GM18868 (cell line): ENCODE data around the gene C1orf232.

Experiments
- ATAC-seq: cut with Tn5 transposase; IDR thresholded peaks from one replicate; pipeline ENCODE4 v1.9.1; 2021; ENCODE audit warnings: mild to moderate bottlenecking, moderate library complexity; ENCODE audit not compliant: unreplicated experiment

Gene C1orf232

DNA sequence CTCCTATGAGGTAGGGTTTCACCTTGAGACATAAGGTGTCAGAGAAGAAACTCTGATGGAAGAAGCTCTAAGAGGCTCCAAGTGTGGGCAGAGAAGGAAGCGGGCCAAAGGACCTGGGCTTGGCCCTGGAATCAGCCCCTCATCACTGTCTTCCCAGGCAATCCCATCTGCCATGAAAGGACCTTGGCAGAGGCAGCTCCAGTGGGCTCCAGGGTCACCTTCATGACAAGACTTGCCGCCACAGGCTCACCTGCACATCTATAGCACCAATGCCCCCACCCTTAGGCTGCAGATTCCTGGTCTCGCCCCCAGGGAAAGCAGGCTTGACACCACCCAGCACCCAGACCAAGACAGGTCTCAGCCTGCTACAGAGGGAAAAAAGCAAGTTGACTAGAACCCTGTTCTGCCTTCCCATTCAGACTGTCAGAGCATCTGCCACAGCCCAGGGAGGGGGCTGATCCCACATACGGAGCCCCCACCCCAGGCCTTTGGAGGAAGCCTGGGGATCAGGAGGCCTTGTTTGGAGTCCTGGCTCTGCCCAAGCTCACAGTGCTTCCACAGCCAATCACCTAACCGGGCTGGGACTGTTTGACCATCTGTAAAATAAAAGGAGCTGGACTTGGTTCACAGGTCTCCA is 10.4 kb downstream of the C1orf232 start:
- no peak for ATAC-seq

DNA sequence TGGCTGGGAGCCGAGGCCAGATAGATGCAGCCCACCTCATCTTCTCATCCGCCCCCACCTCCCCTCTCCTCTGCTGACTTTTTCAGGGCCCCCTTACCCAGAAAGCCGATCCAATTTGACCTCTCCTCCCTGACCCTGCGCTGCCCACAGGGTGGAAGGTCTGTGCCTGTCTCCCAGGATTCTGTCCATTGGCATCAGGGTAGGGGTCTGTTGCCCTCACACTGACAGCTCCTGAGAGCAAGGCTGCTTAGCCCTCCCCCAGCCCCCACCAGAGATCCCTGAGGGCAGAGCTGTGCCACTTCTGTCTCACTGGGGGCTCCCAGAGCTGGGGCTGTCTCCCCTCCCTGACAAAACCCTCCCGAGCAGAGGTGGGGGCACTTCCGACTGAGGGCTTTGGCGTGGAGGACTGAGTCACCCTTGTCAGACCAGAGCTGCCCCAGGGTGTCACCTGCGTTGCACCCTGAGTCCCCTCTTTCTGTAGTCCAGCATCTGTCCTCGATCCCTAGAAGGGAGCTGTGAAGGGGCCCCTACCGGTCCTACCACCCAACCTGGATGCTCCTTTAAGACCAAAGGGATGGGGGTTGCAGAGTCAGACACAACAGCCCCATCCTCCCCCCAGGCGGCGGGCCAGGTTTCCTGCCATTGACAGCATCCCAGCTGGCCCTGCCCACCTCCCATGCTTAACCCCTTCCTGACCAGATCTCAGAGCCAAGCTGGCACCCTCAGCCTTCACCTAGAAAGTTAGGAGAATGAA is 12.3 kb downstream of the C1orf232 start:
- no peak for ATAC-seq

DNA sequence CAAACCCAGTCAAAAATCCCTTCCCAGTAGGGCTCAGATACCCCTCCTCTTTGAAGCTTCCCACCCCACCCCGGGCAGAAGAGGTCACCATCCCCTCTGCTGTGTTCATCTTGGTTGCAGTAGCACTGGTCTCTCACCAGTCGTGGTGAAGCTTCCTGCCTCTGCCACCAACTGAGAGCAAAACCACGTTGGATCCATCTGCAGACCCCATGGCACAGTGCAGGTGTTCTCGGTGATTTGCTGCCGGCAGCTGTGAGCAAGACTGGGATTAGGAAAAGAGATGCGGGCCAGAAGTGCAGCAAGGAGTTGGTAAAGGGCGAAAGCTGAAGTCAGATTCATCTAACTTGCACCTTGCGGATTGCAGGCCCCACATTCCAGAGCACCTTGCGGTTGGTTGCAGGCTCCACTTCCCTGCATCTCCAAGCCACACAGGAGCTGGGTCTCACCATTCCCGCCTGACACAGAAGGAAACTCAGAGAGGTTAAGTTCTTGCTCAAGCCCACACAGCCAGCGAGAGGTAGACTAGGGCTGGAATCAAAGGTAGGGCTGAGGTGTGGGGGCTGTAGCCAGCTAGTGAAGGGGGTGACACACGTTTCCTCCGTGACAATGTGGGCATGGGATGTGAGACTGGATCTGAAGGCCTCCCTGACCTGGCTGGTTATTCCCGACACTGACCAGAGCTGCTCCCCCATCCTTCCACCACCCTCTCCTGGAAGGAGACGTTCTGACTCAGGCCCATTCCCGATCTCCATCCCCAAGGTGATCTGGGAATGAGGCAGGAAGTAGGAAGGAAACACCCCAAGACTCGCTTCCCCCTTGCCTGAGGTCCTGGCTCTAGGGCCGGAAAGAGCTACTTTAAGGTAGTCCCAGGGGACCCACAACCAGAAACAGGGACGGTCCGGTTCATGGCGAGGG is 13.1 kb downstream of the C1orf232 start:
- ATAC-seq, result no peak

DNA sequence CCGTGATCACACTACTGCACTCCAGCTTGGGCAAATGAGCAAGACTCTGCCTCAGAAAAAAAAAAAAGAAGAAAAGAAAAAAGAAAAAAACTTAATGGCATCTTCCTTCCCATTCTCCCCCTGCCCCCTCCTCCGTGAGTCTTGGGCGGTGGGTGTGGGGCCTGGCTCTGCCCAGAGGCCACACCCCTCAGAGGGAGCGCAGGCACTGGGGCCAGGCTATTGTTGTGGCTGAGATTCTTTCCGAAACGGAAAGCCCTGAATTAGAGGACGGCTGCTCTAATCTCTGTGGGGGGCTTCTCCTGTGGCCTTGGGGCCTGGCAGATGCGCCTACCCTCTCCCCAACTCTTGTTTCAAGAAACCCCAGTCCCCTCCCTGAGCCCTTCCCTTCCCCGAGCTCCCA is 14.0 kb downstream of the C1orf232 start:
- no peak for ATAC-seq

DNA sequence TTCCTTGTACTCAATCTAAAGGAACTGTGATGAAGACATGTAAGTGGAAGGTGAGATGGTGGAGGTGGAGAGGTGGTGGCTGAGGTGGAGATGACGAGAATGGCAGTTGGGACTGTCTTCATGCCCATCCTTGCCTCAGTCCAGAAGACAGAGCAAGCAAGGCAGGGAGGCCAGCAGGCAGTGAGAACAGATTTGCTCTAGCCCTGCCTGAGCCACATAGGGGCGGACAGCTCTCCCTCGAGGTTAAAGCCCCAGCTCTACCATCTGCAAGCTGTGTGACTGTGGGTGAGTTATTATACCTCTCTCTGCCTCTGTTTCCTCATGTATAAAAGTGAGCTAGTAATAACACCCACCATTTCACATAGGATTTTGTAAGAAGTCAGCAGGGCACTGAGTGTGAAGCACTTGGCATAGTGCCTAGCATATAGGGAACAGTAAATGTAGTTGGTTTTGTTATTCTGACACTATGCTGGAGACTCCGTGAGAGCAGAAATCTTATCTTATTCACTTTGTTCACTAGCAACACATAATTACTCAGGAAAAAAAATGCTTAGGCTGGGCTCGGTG is 14.7 kb downstream of the C1orf232 start:
- no peak for ATAC-seq

DNA sequence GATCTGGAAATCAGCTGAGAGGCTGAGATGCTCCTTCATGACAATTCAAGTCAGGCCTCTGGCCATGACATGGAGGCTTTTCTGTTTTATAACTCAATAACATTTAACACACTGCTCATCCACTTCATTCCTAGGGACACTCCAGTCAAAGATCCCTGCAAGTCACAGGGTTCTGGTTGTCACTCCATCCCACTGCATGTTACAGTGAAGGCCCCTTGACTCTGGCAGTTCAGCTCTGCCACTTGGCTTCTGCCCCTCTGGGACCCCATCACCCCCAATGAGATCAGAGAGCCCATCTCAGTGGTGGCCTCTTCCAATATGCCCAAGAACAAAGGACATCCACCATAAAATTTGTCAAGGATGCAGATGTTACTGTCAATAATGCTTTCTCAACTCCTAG is 19.9 kb downstream of the C1orf232 start:
- ATAC-seq, result no peak

DNA sequence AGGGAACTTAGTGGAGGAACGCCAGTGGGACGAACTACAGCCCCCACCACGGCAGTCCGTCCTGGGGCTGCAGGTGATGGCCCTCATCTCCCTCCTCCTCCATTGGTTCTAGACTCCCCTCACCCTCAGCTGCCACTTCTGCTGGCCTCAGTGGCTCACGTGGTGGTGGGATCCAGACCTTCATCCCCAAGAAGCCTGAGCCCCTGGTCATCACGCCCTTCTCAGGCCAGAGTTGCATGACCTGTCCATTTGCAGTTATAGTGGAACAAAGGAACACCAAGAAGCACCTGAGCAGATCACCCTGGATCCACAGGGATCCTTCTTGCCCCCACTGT is 22.8 kb downstream of the C1orf232 start:
- no peak for ATAC-seq

DNA sequence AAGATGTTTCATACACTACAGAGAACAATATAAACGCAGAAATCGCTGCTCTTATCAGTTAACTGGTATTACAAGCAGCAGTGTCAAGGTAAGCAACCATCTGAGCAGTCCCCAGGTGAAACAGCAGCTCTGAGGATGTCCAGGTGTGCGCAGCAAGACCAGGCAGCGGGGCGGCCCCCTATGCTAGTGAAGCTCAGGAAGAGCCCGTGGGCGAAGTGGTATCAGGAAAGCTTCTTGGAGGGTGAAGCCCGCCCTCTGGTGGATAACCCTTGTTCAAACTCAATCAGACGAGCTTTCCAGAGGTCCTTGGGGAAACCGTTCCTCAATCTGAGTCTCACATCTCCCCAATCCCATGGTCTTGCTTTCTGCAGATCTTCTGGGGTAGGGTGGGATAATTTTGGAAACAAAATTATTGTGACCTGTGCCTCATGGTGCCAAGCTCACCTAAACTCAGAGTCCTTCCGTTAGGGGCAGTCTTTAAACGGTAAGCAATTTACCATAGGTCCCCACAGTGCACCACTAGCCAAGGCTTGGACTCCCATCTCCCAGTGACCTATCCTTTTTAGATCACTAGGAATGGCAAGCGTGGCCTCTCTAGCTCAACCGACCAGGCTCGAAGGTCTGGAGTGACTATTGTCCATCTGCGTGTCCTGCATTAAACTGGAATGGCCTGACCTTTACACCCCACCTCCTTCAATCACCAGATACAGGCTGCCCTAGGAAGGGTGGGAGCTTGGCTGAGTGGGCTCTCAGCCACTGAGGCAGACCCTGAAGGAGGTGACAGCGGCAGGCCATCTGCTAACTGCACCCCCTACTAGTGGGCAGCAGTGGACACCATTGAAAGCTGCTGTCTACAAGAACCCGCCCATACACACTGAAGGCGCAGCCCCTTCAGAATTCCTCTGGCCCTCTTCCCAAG is 23.5 kb downstream of the C1orf232 start:
- no peak for ATAC-seq

DNA sequence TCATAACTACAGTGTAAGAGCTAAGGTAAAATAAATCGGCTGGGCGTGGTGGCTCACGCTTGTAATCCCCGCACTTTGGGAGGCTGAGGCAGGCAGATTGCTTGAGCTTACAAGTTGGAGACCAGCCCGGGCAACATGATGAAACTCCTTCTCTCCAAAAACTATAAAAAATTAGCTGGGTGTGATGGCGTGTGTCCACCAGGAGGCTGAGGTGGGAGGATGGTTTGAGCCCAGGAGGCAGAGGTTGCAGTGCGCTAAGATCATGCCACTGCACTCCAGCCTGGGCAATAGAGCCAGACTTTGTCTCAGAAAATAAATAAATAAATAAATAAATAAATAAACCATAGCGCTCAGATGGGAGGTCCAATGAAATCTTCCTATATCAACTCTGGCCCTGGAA is 26.6 kb downstream of the C1orf232 start:
- ATAC-seq, result no peak

DNA sequence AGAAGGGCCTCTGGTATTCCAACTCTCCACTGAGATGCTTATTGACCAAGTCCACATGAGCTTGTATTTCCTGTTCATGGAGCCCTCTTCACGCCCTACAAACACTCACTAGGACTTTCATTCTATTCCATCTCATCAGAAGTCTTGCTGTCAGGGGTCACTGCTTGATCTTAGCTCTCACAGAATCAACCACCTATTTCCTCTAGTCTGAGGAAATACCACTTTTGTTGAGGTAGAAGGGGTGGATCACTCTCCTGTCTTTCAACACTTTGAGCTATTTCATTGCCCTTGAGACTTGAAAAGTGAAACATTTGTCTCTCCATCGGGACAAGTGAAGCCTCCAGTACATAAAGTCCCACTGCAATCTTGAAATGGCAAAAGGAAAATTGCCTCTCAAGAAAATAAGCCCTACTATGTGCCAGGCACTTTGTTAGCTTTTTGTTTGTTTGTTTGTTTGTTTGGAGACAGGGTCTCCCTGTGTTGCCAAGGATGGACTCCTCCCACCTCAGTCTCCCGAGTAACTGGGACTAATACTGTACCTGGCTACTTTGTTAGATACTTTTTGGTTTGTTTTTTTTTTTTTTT is 29.7 kb downstream of the C1orf232 start:
- ATAC-seq, result no peak

DNA sequence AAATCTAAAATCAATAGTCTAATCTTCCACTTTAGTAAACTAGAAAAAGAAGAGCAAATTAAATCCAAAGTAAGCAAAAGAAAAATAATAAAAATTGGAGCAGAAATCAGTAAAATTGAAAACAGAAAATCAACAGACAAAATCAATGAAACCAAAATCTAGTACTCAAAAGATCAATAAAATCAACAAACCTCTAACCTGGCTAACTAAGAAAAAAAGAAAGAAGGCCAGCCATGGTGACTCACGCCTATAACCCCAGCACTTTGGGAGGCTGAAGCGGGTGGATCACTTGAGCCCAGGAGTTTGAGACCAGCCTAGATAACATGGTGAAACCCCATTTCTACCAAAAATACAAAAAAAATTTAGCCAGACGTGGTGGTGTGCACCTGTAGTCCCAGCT is 34.3 kb downstream of the C1orf232 start:
- ATAC-seq, result no peak

DNA sequence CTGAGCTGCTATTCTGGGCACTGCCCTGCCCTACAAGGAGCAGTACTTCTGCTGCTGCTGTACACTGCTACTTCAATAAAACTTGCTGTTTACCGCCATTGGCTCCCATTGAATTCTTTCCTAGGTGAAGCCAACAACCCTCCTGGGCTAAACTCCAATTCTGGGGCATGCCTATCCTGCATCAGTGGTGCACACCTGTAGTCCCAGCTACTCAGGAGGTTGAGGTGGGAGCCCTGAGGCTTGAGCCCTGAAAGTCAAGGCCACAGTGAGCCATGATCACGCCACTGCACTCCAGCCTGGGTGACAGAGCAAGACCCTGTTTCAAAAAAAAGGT is 36.0 kb downstream of the C1orf232 start:
- ATAC-seq, result no peak

DNA sequence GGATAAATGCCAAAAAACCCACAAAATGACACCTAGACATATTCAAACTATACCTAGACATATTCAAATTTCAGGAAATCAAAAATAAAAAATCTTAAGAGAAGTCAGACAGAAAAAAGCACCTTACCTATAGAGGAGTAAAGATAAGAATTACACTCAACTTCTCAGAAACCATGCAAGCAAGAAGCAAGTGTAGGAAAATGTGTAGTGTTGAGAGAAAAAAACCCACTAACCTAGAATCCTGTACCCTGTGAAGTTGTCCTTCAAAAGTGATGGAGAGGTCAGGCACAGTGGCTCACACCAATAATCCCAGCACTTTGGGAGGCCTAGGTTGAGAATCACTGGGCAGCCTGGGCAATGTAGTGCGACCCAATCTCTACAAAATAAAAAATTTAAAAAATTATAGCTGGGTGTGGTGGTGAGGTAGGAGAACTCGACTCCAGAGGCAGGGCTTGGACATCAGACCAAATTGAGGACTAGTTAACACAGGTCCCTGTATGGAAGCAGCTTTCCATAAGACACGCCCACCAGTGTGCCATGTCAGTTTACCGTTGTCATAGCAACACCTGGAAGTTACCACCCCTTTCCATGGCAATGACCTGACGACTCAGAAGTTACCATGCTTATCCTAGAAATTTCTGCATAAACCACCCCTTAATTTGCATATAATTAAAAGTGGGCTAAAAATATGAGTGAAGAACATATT is 36.5 kb downstream of the C1orf232 start:
- ATAC-seq, result no peak

DNA sequence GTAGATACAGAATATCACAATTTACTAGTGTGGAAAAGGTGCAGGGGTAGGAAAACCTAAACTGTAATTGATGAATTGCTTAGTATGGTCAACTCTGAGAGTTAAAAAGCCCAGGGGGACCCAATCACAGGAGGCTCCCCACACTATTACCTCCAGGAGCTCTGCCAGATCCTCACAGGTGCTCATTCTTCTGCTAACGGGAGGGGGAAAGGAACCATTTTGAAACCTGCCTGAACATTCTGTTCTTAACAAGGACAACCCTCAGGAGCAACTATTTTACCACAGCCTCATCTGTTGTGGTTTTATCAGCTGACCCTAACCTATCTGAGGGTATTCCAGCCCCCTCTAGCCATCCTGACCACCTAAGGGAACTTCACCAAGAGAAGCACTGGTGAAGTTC is 38.1 kb downstream of the C1orf232 start:
- no peak for ATAC-seq

DNA sequence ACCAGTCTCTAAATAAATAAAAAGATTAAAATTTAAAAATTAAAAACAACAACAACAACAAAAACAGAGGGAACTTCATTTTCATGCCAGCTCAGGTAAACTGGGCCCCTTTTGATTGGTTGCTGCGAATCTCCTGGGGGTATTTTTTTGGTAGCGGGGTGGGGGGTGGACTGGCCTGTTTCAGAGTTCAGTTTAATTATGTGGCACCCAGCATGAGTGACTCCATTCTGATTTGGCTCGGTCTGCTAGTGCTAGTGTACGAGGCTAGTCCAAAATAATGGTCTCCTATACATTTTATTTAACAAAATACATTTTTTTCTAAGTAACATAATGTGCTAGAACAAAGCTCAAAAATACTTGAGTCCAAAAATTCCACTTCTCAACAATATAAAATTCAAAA is 39.0 kb downstream of the C1orf232 start:
- no peak for ATAC-seq

DNA sequence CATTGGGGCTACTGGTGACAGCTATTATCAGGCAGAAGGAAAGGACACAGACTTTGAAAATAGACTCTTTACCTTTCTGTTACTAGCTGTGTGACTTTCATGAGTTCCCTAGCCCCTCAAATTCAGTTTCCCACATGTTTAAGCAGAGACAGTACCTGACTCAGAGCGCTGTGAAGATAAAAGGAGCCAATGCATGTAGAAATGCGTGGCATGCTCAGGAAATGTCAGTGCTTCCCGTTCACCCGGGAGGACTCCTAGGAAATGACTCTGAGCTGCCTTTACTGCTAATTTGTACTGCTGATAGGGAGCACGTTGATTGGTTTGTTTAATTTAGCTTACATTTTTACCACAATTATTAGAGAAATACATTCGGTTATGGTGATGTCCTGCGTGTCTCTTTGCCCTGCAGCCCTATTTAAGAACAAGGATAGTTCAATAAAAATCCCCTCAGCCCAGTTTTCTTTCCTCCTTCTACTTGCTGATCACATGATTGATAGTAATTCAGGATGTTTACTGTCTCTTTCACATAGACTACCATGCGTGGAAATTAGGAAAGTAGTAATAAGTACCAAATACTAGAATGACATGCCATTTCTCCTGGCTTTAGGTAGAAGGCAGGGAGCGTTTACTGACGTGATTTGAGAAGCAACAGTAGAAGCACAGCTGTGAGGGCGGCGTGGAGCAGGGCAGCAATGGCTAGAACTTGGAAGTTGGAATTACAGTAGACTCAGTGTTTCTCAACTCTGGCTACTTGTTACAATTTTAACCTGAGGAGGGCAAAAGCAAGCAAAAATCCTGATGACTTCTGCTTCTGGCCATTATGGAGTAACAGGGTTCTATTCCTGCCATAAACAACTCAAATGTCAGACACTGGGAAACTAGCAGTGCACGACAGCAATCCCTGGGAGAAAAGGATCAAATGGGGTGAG is 41.3 kb downstream of the C1orf232 start:
- no peak for ATAC-seq

DNA sequence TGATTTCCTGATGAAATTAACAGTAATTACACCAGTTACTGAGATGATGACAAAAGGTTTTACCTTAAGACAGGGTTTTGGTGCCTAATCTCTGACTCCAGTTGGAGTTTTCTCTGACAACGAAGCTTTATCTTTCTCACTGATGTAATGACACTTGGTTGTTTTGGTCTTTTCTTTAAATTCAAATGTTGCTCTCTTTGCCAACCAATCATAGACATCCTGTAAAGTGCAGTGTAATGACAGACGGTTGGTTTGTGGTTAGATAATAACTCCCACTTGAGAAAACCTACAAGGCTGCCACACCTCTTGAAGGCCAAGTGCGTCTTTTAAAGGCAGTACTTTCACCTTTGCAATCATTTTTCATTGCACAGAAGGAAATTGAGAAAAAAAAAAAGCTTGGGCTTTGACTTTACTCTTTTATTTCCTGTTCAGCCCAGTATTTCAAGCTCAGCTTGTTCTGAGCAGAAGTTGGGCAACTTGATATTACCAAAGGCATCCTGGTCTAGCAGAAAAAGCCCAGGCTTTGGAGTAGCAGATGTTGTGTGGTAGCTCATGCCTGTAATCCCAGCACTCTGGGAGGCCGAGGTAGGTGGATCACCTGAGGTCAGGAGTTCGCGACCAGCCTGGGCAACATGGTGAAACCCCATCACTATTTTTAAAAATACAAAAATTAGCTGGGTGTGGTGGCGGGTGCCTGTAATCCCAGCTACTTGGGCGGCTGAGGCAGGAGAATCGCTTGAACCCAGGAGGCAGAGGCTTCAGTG is 42.3 kb downstream of the C1orf232 start:
- ATAC-seq, result no peak

DNA sequence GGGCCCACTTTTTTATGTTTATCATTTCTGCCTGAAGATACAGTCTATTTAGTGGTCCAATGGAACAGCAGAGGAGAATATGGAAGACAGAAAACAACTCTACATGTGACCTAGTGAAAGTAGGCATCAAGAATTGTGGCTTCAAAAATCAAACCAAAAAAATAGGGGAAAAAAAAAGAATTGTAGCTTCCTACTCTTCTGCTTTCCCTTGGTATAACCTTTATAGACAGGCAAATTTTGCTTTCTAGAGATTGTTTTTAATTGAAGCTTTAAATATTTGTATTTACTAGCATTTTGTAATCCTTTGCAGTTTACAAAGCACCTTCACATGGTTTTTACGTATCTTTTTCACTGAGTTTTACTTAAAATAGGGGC is 42.8 kb downstream of the C1orf232 start:
- no peak for ATAC-seq
